GM19043 (cell line): ENCODE measurements around the gene TIMM22.

ENCODE experiments used
- ATAC-seq: cut with Tn5 transposase; IDR thresholded peaks from one replicate; pipeline ENCODE4 v1.9.1; 2021; ENCODE audit warnings: low read depth; ENCODE audit not compliant: unreplicated experiment

Gene TIMM22

DNA sequence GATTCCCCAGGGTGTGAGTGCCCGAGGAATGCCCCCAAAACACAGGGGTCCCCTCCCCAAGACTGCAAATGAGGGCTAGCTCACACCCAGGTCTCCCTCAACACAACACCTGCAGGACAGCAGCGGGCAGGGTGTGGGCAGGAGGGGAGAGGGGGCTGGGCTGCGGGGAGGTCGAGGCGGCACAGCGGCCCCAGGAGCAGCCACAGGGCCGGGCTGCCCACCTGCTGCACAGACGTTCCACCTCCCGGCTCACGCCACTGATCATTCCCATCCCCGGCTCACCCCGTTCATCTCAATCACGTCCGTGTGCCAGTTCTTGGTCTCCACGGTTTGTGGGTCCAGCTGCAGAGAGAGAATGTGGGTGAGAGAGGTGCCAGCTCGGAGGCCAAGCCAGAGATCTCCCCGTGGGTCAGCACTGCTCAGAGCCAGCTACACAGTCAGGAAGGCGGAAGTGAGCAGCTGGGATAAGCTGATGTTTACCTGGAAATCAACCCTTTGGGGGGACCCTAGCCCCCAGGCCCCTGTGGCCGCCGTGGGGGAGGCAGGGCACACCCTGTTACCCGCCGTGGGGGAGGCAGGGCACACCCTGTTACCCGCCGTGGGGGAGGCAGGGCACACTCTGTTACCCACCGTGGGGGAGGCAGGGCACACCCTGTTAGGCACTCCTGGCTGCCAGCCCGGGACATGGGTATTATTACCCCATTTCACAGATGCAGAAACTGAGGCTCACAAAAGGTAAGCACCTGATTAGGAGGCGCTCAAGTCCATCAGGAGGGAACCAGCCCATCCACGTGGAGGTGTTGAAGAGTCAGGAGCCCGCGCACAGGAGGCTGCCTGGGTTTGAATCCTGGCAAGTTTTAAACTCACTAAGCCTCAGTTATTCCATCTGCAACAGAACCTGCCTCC, 16.1 kb downstream of the TIMM22 start:
- ATAC-seq, result no peak

DNA sequence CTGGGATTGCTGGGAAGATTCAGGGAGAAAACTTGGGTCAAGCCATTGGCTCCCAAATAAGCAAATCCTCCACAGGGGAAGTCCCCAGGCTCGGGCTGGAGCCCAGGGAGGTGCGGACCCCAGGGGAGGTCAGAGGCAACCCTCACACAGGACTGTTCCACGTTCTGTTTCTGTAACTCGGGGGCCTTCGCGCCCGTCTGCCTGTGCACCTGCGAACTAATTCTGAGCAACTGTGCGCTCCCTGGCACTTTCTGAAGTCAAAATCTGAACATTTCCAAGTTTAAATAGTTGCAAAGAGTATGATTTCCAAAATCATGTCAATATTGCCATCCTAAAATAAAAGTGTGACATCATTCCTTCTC, 16.8 kb downstream of the TIMM22 start:
- ATAC-seq, result no peak

DNA sequence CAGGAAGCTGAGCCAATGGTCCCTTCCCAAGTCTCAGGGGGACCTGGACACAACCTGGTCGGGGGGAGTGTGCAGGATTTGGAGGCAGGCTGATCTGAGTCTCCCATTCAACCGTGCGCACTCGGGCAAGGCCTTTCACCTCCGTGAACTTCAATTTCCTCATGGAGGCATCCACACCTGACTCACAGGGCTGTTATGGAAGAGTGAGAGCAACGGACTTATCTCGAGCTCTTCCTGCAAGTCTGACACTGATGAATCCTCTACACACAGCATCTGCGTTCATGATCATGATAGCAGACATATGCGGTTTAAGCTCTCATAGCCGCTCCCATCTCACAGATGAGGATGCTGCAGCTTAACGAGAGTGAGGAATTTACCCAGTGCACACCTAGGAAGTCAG, 21.6 kb downstream of the TIMM22 start:
- ATAC-seq, result no peak

- ATAC-seq, result no peak
Measured at GRCh38 chr17:1019451-1019850, 22.5 kb downstream of the TIMM22 start.

- ATAC-seq, result no peak
Measured at GRCh38 chr17:1021147-1021546, 24.2 kb downstream of the TIMM22 start.

- no peak for ATAC-seq
Measured at GRCh38 chr17:1022278-1023024, 25.5 kb downstream of the TIMM22 start.

- ATAC-seq, result no peak
Measured at GRCh38 chr17:1024076-1024475, 27.1 kb downstream of the TIMM22 start.

DNA sequence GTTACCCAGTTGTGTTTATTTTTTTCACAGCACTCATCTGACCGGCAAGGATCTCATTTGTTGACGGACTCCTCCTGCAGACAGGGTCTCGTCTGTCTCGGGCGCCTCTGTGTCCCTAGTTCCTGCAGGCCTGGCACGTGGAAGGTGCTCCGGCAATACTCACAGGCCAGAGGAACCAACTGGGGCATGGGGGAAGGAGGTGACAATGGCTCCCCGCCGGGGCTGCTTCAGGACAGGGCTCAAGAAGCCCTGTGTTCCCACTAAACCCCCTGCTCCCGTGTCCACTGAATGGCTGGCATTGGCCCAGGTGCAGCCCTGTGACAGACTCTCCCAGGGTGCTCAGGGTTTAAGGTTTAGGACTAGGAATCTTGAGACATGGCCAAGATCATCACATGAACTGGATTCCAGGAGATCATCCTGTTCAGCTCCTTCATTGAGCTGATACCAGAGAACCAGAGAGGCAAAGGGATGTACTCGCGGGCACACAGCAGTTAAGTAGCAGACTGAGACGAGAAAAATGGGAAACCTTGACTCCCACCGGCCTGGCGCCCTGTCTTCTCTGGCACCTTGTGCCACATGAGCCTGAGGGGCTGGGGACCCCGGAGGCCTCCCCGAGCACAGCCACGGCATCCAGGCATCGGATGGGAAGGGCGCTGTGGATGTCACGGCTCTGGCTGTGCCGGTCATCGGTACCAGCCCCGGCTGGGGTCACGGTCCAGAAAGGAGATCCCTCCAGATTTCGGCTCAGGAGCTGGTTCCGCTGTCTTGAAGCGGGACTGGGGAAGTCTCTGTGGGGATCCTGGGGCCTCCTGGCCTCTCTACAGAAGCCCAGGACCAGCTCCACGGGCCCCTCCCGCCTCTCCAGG, 29.0 kb downstream of the TIMM22 start:
- ATAC-seq, result no peak

DNA sequence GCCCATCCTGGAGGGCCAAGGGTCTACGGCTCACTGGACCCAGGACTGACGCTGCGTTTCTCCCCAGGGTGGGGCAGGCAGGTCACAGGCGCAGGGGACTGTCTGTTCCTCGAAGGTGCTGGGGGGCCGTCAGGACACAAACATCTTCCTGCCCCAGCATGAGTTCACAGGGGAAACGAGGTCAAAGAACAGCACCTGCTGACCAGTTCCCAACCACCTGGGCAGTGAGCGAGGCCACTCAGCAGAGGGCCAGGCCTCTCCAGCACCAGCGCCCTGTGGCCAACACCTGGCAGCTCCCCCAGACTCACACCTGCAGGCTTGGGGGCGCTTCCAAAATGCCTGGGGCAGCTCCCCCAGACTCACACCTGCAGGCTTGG, 29.7 kb downstream of the TIMM22 start:
- ATAC-seq, result no peak

DNA sequence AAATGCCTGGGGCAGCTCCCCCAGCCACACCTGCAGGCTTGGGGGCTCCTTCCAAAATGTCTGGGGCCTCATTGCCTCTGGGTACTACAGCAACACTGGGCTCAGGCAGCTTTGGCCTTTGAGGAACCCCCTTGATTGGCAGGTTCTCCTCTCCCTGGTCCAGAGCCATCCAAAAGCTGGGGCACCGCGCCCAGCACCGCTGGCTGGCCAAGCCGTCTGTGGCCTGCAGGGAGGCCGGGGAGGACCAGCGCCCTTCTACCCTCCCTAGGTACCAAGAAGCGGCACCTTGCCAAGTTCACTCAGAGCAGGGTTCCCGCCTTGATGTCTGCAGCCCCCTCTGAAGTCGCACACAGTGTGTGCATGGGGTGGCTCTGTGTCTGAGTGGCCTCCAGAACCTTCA, 30.1 kb downstream of the TIMM22 start:
- ATAC-seq, result no peak

DNA sequence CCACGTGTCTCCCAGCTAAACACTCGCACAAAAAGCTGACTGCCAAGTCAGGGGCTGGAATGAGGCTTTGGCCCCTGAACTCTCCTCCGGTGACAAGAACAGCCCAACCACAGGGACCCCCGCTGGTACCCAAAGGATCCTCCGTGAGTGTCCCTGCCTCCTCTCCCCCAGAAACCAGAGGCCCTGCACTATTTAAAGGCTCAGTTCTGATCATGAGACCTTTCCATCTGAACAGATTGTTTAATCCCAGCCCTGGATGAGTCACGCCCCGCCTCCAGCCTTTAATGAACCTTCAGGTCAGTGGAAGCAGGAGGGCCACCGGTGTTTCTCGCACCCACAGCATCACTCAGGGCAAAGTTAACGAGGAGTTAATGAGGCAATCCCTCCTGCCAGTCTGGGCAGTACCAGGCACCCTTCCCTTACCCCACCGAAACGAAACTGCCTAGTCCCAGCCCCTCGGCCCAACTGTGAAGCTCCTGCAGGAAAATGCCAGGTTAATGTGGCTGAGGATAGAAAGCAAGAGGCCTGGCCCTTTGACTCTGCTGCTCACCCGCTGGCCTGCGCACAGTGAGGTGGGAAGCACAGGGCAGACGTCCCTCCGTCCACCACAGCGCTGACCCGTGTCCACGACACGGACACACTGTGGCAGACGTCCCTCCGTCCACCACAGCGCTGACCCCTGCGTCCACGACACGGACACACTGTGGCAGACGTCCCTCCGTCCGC, 32.4 kb downstream of the TIMM22 start:
- ATAC-seq, result no peak

GRCh38 chr17:1029922-1030644, 33.2 kb downstream of the TIMM22 start:
- no peak for ATAC-seq

DNA sequence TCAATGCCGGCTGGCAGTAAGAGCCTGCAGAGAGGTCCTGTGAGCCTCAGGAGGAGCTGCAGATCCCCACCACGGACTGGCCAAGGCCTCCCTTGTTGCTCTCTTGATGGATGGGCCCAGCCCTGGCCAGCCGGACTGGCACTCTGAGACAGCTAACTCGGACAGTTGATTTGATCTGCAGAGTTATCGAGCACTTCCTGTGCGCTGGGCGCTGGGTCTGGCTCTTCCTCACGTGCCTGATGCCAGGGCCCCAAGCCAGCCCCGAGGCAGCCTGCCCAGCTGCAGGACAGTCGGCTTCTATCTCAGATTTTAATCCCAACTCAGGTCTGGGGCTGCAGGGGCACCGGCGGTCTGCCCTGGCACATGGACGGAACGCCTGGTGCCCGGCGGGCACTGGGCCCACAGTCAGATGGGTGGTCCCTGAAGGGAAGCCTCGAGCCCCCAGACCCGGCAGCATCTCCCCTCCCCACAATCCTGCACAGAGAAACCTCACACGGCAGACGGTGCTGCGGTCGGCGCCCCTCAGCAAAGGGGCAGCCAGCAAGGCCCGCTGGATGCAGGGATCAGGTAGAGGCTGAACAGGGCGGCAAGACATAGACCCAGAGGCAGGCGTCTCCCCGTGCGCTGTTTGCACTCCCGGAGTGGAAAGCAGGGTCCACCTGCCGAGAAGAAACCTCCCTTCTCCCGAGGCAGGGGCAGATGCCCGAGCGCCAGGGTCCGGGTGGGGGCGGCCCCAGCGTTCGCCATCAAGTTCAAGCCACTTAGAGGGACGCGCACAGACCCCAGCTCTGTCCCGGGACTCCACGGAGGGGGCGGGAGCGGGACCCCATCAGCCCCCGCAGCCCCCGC, 34.0 kb downstream of the TIMM22 start:
- ATAC-seq, result no peak

DNA sequence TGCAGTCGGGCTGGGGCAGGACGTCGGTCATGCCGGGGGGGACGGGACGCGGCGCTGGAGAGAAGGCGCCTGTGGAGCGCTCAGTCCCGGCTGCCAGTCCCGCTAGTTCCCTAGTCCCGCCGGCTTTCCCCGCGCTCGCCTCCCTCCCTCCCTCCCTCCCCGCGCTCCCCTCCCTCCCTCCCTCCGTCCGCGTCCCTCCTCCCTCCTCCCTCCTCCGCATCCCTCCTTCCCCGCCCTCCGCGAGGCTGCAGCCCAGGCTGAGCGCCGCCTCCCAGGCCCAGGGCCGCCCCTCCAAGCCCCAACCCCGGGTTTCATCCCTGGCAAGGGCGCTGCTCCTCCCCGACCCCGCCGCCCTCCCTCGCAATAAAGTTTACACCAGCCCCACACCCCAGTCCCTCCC, 34.8 kb downstream of the TIMM22 start:
- ATAC-seq, result no peak

- ATAC-seq, result no peak
Measured at GRCh38 chr17:1032391-1032790, 35.5 kb downstream of the TIMM22 start.

- ATAC-seq, result no peak
Measured at GRCh38 chr17:1033503-1033902, 36.6 kb downstream of the TIMM22 start.

DNA sequence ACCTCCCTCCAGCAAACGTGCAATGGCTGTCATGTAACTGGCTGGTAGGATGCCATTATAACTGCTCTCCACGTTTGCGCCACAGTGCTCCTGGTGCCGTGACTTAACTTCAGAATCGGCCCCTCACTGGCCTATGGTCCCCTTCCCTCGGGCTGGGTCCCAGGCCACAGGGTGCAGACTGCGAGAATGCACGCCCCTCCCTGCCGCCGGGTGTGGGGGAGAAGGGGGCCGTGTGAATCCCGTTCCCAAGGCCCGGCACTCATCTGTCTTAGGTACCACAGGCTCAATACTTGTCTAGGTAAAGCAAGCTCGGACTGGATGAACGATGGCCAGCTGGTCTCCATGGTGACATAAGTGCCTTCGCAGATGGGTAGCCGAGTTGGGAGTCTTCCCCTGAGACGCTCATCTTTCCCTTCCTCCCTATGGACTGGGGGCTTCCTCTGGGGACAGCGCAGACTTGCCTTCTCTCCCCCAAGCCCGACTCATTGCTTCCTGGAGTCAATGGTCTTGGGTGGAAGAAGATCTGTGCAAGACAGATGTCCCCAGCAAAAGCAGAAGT, 37.8 kb downstream of the TIMM22 start:
- ATAC-seq, result no peak

DNA sequence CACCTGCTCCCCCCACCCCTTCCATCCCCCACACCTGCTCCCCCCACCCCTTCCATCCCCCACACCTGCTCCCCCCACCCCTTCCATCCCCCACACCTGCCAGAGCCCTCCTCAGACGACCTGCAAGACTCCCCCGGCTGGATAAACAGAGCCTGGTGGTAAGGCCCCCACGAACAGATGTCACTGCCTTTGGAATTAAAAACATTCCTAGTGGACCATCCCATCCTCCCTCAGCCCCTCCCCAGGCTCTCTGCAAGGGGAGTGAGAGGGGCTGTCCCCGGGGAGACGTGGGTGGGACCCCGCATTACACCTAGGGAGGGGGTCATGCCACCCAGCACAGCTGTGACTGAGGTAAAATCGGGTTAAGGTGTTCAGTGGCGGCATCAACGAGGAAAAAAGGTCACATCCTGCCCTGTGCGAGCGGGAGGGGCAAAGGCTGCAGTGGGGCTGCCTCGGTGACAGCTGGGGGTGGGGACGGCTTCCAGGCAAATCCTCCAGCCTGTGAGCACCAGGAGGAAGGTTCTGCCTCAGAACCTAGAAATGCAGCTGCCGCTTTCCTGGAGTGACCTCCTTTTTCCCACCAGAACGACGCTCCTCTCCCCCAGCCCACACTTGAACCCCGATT, 38.7 kb downstream of the TIMM22 start:
- no peak for ATAC-seq
